ENCODE data around the gene RBBP7. TPM values are rescaled to one million over a fixed set of nuclear protein-coding genes. Genes with fewer than 3 reads are reported as not detected.

The RBBP7 gene
- total and polyA plus RNA-seq, 2 experiments from 2014 or later = 86.2 to 119 TPM

GRCh38 chrX:16848541-16848940, 21.6 kb downstream of the RBBP7 start:
- H3K4me1 ChIP-seq (ENCODE audit: insufficient read depth) = peaks cover 17% of the 10 kb centered on the region
- H4K20me1 ChIP-seq (ENCODE audit: insufficient read depth) = no peaks in the 10 kb centered on the region
- H3K4me3 ChIP-seq = no peak overlapping the region
- TF ChIP-seq EZH2phosphoT487 (IDR thresholded peaks at IDR 0.05; ENCODE audit: insufficient read depth, low read depth) (no peak), EZH2 (IDR thresholded peaks at IDR 0.05; ENCODE audit: insufficient read depth, poor library complexity, severe bottlenecking) (no peak)
- in situ Hi-C loops (cut with MboI) = no loop called here
- WGBS, 2 experiments (ENCODE audit: low coverage in 1 of 2, low lambda C conversion rate in 2 of 2, missing lambda C conversion rate in 2 of 2) = 4 to 6% methylated on average over 6 of the region's 6 CpGs
- H3K27me3 ChIP-seq (replicated peaks; ENCODE audit: insufficient read depth) = no peaks in the 10 kb centered on the region
- H3K9me3 ChIP-seq (ENCODE audit: low read depth) = no peaks in the 10 kb centered on the region
- H3K9ac ChIP-seq = no peak overlapping the region
- peak overlapping the region; percentile 61 for H3K27ac ChIP-seq
- H3K4me2 ChIP-seq (ENCODE audit: unreplicated experiment) = peak overlapping the region; percentile 20
- H3K36me3 ChIP-seq (ENCODE audit: low read depth) = peaks cover 10% of the 10 kb centered on the region; the same call in 1 of the 2 replicates
- H3K79me2 ChIP-seq (ENCODE audit: insufficient read depth) = peaks cover 12% of the 10 kb centered on the region
- no peaks in the 10 kb centered on the region for H3K9me2 ChIP-seq (ENCODE audit: insufficient read depth)
- no peak overlapping the region for H2AFZ ChIP-seq
- peak; percentile 86 for DNase-seq
- H3F3A ChIP-seq (ENCODE audit: insufficient read depth) = peaks cover 24% of the 10 kb centered on the region

DNA sequence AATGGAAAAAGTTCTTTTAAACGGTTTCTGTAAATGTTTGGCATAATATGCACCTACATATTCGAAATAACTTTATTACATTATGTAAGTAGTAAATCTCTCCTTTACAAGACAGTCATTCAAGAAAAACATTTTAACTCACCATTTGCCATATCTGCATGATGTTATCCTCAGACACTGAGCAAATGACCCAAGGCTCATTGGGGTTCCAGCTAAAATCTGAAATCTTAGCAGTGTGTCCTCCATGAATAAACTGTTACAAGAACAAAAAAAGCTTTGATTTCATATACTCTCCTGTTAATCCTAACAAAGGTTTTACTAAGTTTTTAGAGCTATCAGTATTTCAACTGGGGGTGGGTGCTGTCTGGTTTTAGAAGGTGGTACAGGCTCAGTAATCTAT, 24.5 kb downstream of the RBBP7 start:
- TF ChIP-seq EZH2phosphoT487 (IDR thresholded peaks at IDR 0.05; ENCODE audit: insufficient read depth, low read depth) (no peak), EZH2 (IDR thresholded peaks at IDR 0.05; ENCODE audit: insufficient read depth, poor library complexity, severe bottlenecking) (no peak)
- Histone ChIP-seq H3K9me2 (ENCODE audit: insufficient read depth) (no peaks in the 10 kb centered on the region), H3K9ac (no peak overlapping the region), H4K20me1 (ENCODE audit: insufficient read depth) (no peaks in the 10 kb centered on the region), H3K4me3 (no peak overlapping the region), H3F3A (ENCODE audit: insufficient read depth) (peaks cover 22% of the 10 kb centered on the region; the same call in 1 of the 2 replicates), H3K27ac (no peak overlapping the region), H3K79me2 (ENCODE audit: insufficient read depth) (no peaks in the 10 kb centered on the region; the same call in 1 of the 2 replicates), H3K9me3 (ENCODE audit: low read depth) (no peaks in the 10 kb centered on the region), H3K4me1 (ENCODE audit: insufficient read depth) (peaks cover 25% of the 10 kb centered on the region), H3K27me3 (replicated peaks; ENCODE audit: insufficient read depth) (no peaks in the 10 kb centered on the region), H3K4me2 (ENCODE audit: unreplicated experiment) (no peak overlapping the region), H2AFZ (no peak overlapping the region), H3K36me3 (ENCODE audit: low read depth) (peaks cover 10% of the 10 kb centered on the region; the same call in 1 of the 2 replicates)
- in situ Hi-C loops (cut with MboI) = no loop called here
- DNase-seq = no peak
- WGBS, 2 experiments (ENCODE audit: low coverage in 1 of 2, low lambda C conversion rate in 2 of 2, missing lambda C conversion rate in 2 of 2) = 91 to 100% methylated on average over 2 of the region's 2 CpGs

- H3K4me2 ChIP-seq (ENCODE audit: unreplicated experiment) = no peak overlapping the region
- no peak overlapping the region for H2AFZ ChIP-seq
- no peaks in the 10 kb centered on the region for H3K27me3 ChIP-seq (replicated peaks; ENCODE audit: insufficient read depth)
- no peak overlapping the region for H3K4me3 ChIP-seq
- H3F3A ChIP-seq (ENCODE audit: insufficient read depth) = peaks cover 19% of the 10 kb centered on the region
- peak overlapping the region; percentile 36; the same call in 1 of the 2 replicates for H3K9ac ChIP-seq
- DNase-seq = no peak
- in situ Hi-C loops (cut with MboI) = no loop called here
- peaks cover 37% of the 10 kb centered on the region for H3K4me1 ChIP-seq (ENCODE audit: insufficient read depth)
- WGBS, 2 experiments (ENCODE audit: low coverage in 1 of 2, low lambda C conversion rate in 2 of 2, missing lambda C conversion rate in 2 of 2) = 26 to 29% methylated on average over 3 of the region's 3 CpGs
- no peaks in the 10 kb centered on the region for H4K20me1 ChIP-seq (ENCODE audit: insufficient read depth)
- TF ChIP-seq EZH2phosphoT487 (IDR thresholded peaks at IDR 0.05; ENCODE audit: insufficient read depth, low read depth) = no peak
- TF ChIP-seq EZH2 (IDR thresholded peaks at IDR 0.05; ENCODE audit: insufficient read depth, poor library complexity, severe bottlenecking) = no peak
- H3K9me2 ChIP-seq (ENCODE audit: insufficient read depth) = no peaks in the 10 kb centered on the region
- H3K9me3 ChIP-seq (ENCODE audit: low read depth) = no peaks in the 10 kb centered on the region
- no peaks in the 10 kb centered on the region for H3K79me2 ChIP-seq (ENCODE audit: insufficient read depth)
- H3K36me3 ChIP-seq (ENCODE audit: low read depth) = peaks cover 10% of the 10 kb centered on the region; the same call in 1 of the 2 replicates
- peak overlapping the region; percentile 72 for H3K27ac ChIP-seq
These were observed 26.8 kb downstream of the RBBP7 start for GRCh38 chrX:16843208-16843909.

- no peak overlapping the region for H2AFZ ChIP-seq
- in situ Hi-C loops (cut with MboI) = no loop called here
- peaks cover 10% of the 10 kb centered on the region; the same call in 1 of the 2 replicates for H3K36me3 ChIP-seq (ENCODE audit: low read depth)
- H3K79me2 ChIP-seq (ENCODE audit: insufficient read depth) = no peaks in the 10 kb centered on the region
- peaks cover 41% of the 10 kb centered on the region for H3K4me1 ChIP-seq (ENCODE audit: insufficient read depth)
- H4K20me1 ChIP-seq (ENCODE audit: insufficient read depth) = no peaks in the 10 kb centered on the region
- H3K4me2 ChIP-seq (ENCODE audit: unreplicated experiment) = no peak overlapping the region
- peak overlapping the region; percentile 72 for H3K27ac ChIP-seq
- peak overlapping the region; percentile 36; the same call in 1 of the 2 replicates for H3K9ac ChIP-seq
- peak; percentile 36 for DNase-seq
- H3K27me3 ChIP-seq (replicated peaks; ENCODE audit: insufficient read depth) = no peaks in the 10 kb centered on the region
- H3F3A ChIP-seq (ENCODE audit: insufficient read depth) = peaks cover 19% of the 10 kb centered on the region
- TF ChIP-seq EZH2phosphoT487 (IDR thresholded peaks at IDR 0.05; ENCODE audit: insufficient read depth, low read depth) (no peak), EZH2 (IDR thresholded peaks at IDR 0.05; ENCODE audit: insufficient read depth, poor library complexity, severe bottlenecking) (no peak)
- no peak overlapping the region for H3K4me3 ChIP-seq
- H3K9me2 ChIP-seq (ENCODE audit: insufficient read depth) = no peaks in the 10 kb centered on the region
- no peaks in the 10 kb centered on the region for H3K9me3 ChIP-seq (ENCODE audit: low read depth)
- 28 to 33% methylated on average over 3 of the region's 3 CpGs for WGBS, 2 experiments (ENCODE audit: low coverage in 1 of 2, low lambda C conversion rate in 2 of 2, missing lambda C conversion rate in 2 of 2)
These were observed 27.5 kb downstream of the RBBP7 start for GRCh38 chrX:16842684-16843083.

Measured in GM23248 (cell line).